Endodermal cell (in vitro differentiated cells): Measurements from ENCODE around the gene LMTK2. TPM values are rescaled to one million over a fixed set of nuclear protein-coding genes. Genes with fewer than 3 reads are reported as not detected.

Source experiments
- DNase-seq: peaks from one replicate; pipeline ENCODE4 v3.0.0-alpha.2; 2017
- H3K27ac ChIP-seq: 2 replicates; pipeline ENCODE4 v1.5.1; 2013; ENCODE audit warnings: mild to moderate bottlenecking, low read depth, low read length, moderate library complexity
- H3K27me3 ChIP-seq: 2 replicates; pipeline ENCODE4 v1.6.1; 2013; ENCODE audit warnings: mild to moderate bottlenecking, low read length, moderate library complexity; ENCODE audit not compliant: insufficient read depth, control insufficient read depth, poor library complexity, severe bottlenecking
- H3K36me3 ChIP-seq: 2 replicates; pipeline ENCODE4 v1.7.0; 2013; ENCODE audit warnings: mild to moderate bottlenecking, low read length, moderate library complexity; ENCODE audit not compliant: control insufficient read depth, insufficient read depth
- H3K4me1 ChIP-seq: one replicate; pipeline ENCODE4 v1.7.0; 2013; ENCODE audit warnings: low read length; ENCODE audit not compliant: control insufficient read depth, insufficient read depth
- H3K4me3 ChIP-seq: 2 replicates; pipeline ENCODE4 v1.5.1; 2013; ENCODE audit warnings: mild to moderate bottlenecking, low read length, moderate library complexity
- H3K9ac ChIP-seq: 2 replicates; pipeline ENCODE4 v1.6.1; 2013; ENCODE audit warnings: mild to moderate bottlenecking, low read length, moderate library complexity; ENCODE audit not compliant: poor library complexity, severe bottlenecking; ENCODE audit errors: extremely low read depth
- H3K9me3 ChIP-seq: 2 replicates; pipeline ENCODE4 v1.6.1; 2013; ENCODE audit warnings: mild to moderate bottlenecking, low read length, moderate library complexity; ENCODE audit not compliant: control insufficient read depth
- H3K27ac Mint-ChIP-seq: 2 replicates; pipeline ENCODE4 v1.8.0; 2020; ENCODE audit warnings: mixed read lengths
- H3K27me3 Mint-ChIP-seq: 2 replicates; pipeline ENCODE4 v1.8.0; 2021; ENCODE audit warnings: mild to moderate bottlenecking, mixed read lengths; ENCODE audit not compliant: insufficient read depth
- H3K36me3 Mint-ChIP-seq: 2 replicates; pipeline ENCODE4 v1.8.0; 2020; ENCODE audit warnings: low read depth, mixed read lengths
- H3K4me1 Mint-ChIP-seq: 2 replicates; pipeline ENCODE4 v1.8.0; 2020; ENCODE audit warnings: mixed read lengths
- H3K4me3 Mint-ChIP-seq: 2 replicates; pipeline ENCODE4 v1.8.0; 2020; ENCODE audit warnings: mild to moderate bottlenecking, moderate library complexity, mixed read lengths
- H3K9me3 Mint-ChIP-seq: 2 replicates; pipeline ENCODE4 v1.8.0; 2020; ENCODE audit warnings: mild to moderate bottlenecking, mixed read lengths
- WGBS, 2 experiments: methylation state at CpG; one replicate each; pipeline versions ENCODE4 v1.1.5 to v1.1.7; 2013; ENCODE audit warnings: missing lambda C conversion rate in 2 of 2, mixed read lengths in 1 of 2; ENCODE audit not compliant: insufficient coverage in 1 of 2, insufficient read length in 1 of 2; 5-methylcytosine and 5-hydroxymethylcytosine counted together
- total RNA-seq, 2 donors: library from RNA; stranded (reverse); fragmentation: NEBNext Ultra II Directional in 1 of 2; extraction: Animal tissue kit (Norgen Biotek cat#: 25700) in 1 of 2; gene quantifications; 2 replicates in 1 of 2; 3 replicates in 1 of 2; pipeline ENCODE4 v1.2.1, GENCODE V29; 2021
- TF ChIP-seq, protein P1 (sequence below): fragments of 200-600 bp; sonication (generic); conservative IDR thresholded peaks from 2 replicates; pipeline ENCODE4 v1.5.0; 2021; ENCODE audit warnings: antibody characterized with exemption, mild to moderate bottlenecking

LMTK2 gene
- total RNA-seq, 2 donors from 2014 or later = 23.5 to 25.6 TPM

DNA sequence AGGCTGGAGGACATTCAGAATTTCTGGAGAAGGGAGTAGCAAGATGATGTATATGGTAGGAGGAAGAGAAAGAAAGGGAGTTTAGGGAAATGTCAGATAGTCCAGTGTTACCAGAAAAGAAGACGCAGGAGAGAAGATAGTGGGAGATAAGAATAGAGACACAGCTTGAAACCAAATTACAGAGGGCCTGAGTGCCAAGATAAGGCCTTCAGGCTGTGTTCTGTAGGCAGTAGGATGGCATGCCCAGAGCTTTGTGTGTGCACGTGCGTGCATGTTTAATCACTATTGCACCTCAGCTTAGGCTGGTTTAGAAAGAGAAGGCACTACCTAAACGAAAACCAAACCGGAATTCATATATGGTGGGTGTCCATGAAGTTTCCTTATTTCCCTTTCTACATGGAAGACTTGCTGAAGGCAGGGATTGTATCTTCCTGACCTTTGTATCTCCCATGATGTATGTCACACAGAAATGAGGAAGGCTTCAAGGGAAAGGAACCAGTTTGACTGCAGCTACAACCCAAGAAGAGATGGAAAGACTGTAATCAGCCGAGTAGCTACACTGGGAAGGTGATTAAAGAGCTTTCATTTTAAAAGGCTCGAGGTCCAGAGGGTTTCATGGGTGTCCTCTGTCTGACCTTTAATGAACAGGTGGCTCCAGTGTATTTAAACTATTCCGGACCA lies 68.7 kb downstream of the LMTK2 start:
- H3K4me3 Mint-ChIP-seq = no peak overlapping the region
- H3K36me3 Mint-ChIP-seq = peaks cover 12% of the 10 kb centered on the region
- H3K9me3 ChIP-seq = no peaks in the 10 kb centered on the region

DNA sequence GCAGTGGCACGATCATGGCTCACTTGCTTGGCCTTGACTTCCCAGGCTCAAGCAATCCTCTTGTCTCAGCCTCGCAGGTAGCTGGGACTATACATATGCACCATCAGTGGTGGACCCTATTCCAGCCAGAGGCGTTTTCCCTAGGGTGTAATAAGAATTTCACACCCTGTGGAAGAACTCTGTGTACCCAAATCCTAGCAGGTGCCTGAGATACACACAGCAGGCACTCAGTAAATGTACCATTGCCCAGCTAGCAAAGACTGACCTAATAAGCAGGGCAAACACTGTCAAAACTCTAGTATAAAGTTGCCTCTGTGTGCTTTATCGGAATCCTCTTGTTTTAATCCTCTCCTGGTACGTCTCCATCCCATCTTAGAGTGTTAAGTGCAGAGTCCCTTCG lies 70.9 kb downstream of the LMTK2 start:
- no peaks in the 10 kb centered on the region for H3K9me3 Mint-ChIP-seq
- WGBS, 2 experiments = 95% methylated on average over 6 of the region's 6 CpGs

More for the DNA sequence above, 68.7 kb downstream of the LMTK2 start:
- Mint-ChIP-seq H3K27me3 (no peaks in the 10 kb centered on the region), H3K4me1 (peaks cover 7% of the 10 kb centered on the region), H3K27ac (no peak overlapping the region), H3K9me3 (no peaks in the 10 kb centered on the region)
- Histone ChIP-seq H3K9ac (no peak overlapping the region), H3K27me3 (no peaks in the 10 kb centered on the region), H3K4me1 (no peaks in the 10 kb centered on the region), H3K27ac (no peak overlapping the region), H3K4me3 (no peak overlapping the region), H3K36me3 (peaks cover 31% of the 10 kb centered on the region)
- no peak for DNase-seq
- TF ChIP-seq, protein P1, sequence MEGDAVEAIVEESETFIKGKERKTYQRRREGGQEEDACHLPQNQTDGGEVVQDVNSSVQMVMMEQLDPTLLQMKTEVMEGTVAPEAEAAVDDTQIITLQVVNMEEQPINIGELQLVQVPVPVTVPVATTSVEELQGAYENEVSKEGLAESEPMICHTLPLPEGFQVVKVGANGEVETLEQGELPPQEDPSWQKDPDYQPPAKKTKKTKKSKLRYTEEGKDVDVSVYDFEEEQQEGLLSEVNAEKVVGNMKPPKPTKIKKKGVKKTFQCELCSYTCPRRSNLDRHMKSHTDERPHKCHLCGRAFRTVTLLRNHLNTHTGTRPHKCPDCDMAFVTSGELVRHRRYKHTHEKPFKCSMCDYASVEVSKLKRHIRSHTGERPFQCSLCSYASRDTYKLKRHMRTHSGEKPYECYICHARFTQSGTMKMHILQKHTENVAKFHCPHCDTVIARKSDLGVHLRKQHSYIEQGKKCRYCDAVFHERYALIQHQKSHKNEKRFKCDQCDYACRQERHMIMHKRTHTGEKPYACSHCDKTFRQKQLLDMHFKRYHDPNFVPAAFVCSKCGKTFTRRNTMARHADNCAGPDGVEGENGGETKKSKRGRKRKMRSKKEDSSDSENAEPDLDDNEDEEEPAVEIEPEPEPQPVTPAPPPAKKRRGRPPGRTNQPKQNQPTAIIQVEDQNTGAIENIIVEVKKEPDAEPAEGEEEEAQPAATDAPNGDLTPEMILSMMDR = no peak
- 92% methylated on average over 7 to 8 of the region's 8 CpGs for WGBS, 2 experiments

DNA sequence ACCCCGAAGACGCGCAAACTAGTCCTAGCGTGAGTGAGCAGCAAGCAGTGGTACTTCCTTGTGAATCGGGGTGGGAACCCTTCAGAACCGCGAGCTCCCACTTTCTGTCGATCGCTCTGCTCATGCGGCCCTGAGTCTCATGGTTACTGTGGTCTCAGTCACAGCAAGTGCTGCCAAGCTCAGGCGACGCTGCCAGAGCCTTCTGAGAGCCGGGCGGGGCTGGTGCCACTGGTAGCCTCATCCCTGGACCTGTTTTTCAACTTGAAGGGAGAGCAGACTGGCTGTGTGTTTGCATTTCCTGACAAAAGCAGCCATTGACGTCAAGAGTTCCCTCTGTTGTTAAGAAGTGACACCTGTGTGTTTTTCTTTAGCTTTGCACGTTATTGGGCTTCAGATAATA lies 71.7 kb downstream of the LMTK2 start:
- no peak overlapping the region for H3K4me3 Mint-ChIP-seq
- WGBS, 2 experiments = 93 to 96% methylated on average over 9 to 16 of the region's 16 CpGs
- Histone ChIP-seq H3K27me3 (no peaks in the 10 kb centered on the region), H3K27ac (no peak overlapping the region), H3K4me3 (no peak overlapping the region), H3K9ac (no peak overlapping the region), H3K4me1 (no peaks in the 10 kb centered on the region), H3K36me3 (peaks cover 16% of the 10 kb centered on the region), H3K9me3 (no peaks in the 10 kb centered on the region)
- no peak for DNase-seq
- H3K27ac Mint-ChIP-seq = no peak overlapping the region
- TF ChIP-seq, protein P1 = no peak
- H3K36me3 Mint-ChIP-seq = peaks cover 14% of the 10 kb centered on the region
- H3K4me1 Mint-ChIP-seq = peaks cover 7% of the 10 kb centered on the region
- no peaks in the 10 kb centered on the region for H3K9me3 Mint-ChIP-seq
- no peaks in the 10 kb centered on the region for H3K27me3 Mint-ChIP-seq

More for the DNA sequence above, 70.9 kb downstream of the LMTK2 start:
- Mint-ChIP-seq H3K36me3 (peaks cover 9% of the 10 kb centered on the region), H3K27ac (no peak overlapping the region), H3K4me1 (peaks cover 7% of the 10 kb centered on the region), H3K27me3 (no peaks in the 10 kb centered on the region), H3K4me3 (no peak overlapping the region)
- no peak for DNase-seq
- no peak overlapping the region for H3K27ac ChIP-seq
- H3K4me1 ChIP-seq = no peaks in the 10 kb centered on the region
- TF ChIP-seq, protein P1 = no peak
- no peaks in the 10 kb centered on the region for H3K9me3 ChIP-seq
- H3K9ac ChIP-seq = no peak overlapping the region
- peaks cover 21% of the 10 kb centered on the region for H3K36me3 ChIP-seq
- H3K4me3 ChIP-seq = no peak overlapping the region
- H3K27me3 ChIP-seq = no peaks in the 10 kb centered on the region
